Measurements from ENCODE around the gene TMPRSS6. TPM values are rescaled to one million over a fixed set of nuclear protein-coding genes. Genes with fewer than 3 reads are reported as not detected.
A peak's percentile ranks its signal among the peaks of the same experiment; 100 is the strongest.

The TMPRSS6 gene
- total and polyA plus RNA-seq, 3 experiments from 2014 or later = 0.16 to 0.68 (median 0.42) TPM

- peak overlapping the region in 1 of 8 donors; percentile 77 for H3K27ac Mint-ChIP-seq
- no peaks in the 10 kb centered on the region for H3K4me1 ChIP-seq (ENCODE audit: insufficient read depth, low read length)
- H3K27me3 Mint-ChIP-seq = peaks cover 0 to 10% of the 10 kb centered on the region in 2 donors
- no peaks in the 10 kb centered on the region for H3K36me3 ChIP-seq (ENCODE audit: insufficient read depth, low read length)
- H3K36me3 Mint-ChIP-seq = peaks cover 0 to 3% (median 0%) of the 10 kb centered on the region in 3 donors
- no peaks in the 10 kb centered on the region for H3K4me1 Mint-ChIP-seq
- H3K27ac ChIP-seq (ENCODE audit: low read depth, low read length) = no peak overlapping the region
- POLR2A ChIA-PET = no interaction called here
- DNase-seq = no peak
- H3K4me3 ChIP-seq (ENCODE audit: low read length) = no peak overlapping the region
- no peaks in the 10 kb centered on the region for H3K9me3 Mint-ChIP-seq
- no peak overlapping the region for H3K4me3 Mint-ChIP-seq
- H3K9me3 ChIP-seq (ENCODE audit: low read length) = no peaks in the 10 kb centered on the region
- CTCF ChIA-PET = no interaction called here
- H3K27me3 ChIP-seq (ENCODE audit: insufficient read depth, low read length, poor library complexity, severe bottlenecking) = no peaks in the 10 kb centered on the region
Measured at GRCh38 chr22:37030560-37031281, 78.8 kb downstream of the TMPRSS6 start.

DNA sequence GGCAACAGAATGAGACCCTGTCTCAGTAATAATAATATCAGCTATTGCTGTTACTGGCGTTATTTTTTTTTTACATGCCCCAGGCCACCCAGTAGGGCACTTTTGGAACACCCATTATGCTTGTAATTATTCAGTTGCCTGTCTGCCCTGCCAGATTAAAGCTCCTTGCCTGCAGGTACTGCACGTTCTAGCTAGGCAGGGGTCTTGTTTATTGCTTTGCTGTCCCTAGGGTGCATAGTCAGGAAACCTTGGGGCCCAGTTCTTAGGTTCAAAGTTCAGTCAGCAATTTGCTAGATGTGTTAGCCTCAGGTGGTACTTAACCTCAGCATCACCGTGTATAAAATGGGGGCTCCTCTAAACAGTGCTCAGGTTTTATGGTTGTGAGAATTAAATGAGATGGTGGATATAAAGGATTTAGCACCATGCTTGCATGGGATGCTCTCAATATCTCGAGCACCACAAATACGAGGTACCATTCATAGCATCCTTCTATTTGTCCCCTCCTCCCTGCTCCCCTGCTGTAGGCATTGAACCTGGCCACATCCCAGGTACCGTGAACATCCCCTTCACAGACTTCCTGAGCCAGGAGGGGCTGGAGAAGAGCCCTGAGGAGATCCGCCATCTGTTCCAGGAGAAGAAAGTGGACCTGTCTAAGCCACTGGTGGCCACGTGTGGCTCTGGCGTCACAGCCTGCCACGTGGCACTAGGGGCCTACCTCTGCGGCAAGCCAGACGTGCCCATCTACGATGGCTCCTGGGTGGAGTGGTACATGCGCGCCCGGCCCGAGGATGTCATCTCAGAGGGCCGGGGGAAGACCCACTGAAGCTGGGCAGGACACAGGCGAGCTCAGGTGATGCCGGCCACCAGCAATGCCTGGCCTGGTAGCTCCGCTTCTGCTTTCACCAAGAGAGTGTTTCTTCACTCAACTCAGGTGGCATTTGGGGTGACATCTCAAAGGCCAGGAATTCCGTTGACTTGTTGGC, 80.5 kb downstream of the TMPRSS6 start:
- ChIA-PET CTCF (interaction anchor here (1.0 kb wide), 1 partner anchor 11 kb away, joined by 4 read pairs; no protein-coding TSS in a partner anchor), POLR2A (no interaction called here)
- H3K4me3 ChIP-seq (ENCODE audit: low read length) = no peak overlapping the region
- no peaks in the 10 kb centered on the region for H3K36me3 ChIP-seq (ENCODE audit: insufficient read depth, low read length)
- H3K27ac ChIP-seq (ENCODE audit: low read depth, low read length) = no peak overlapping the region
- H3K27ac Mint-ChIP-seq = peak overlapping the region in 1 of 8 donors; percentile 9
- H3K4me3 Mint-ChIP-seq = no peak overlapping the region
- no peaks in the 10 kb centered on the region for H3K9me3 Mint-ChIP-seq
- H3K4me1 ChIP-seq (ENCODE audit: insufficient read depth, low read length) = no peaks in the 10 kb centered on the region
- peaks cover 0 to 3% (median 0%) of the 10 kb centered on the region in 3 donors for H3K36me3 Mint-ChIP-seq
- DNase-seq = no peak
- H3K9me3 ChIP-seq (ENCODE audit: low read length) = no peaks in the 10 kb centered on the region
- no peaks in the 10 kb centered on the region for H3K27me3 ChIP-seq (ENCODE audit: insufficient read depth, low read length, poor library complexity, severe bottlenecking)
- H3K27me3 Mint-ChIP-seq = no peaks in the 10 kb centered on the region
- H3K4me1 Mint-ChIP-seq = no peaks in the 10 kb centered on the region

DNA sequence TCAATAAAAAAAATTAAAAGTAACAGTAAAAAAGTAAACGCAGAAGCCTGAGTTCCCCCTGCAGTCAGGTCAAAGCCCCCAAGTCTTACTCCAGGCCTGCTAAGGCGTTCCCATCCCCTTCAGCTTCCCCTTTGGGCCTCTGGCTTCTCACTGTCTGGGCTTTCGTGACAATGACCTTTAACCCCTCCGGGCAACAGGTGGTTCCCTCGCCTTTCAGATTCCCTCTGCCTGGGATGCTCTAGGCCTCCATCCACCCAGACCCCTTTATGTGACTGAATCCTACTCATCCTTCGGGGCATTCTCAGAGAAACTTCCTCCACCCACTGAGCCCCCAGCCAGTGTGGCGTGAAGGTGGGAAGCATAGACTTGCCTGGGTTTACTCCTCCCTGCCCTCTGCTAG, 82.0 kb downstream of the TMPRSS6 start:
- Histone ChIP-seq H3K27me3 (ENCODE audit: insufficient read depth, low read length, poor library complexity, severe bottlenecking) (no peaks in the 10 kb centered on the region), H3K4me1 (ENCODE audit: insufficient read depth, low read length) (no peaks in the 10 kb centered on the region), H3K9me3 (ENCODE audit: low read length) (no peaks in the 10 kb centered on the region), H3K36me3 (ENCODE audit: insufficient read depth, low read length) (no peaks in the 10 kb centered on the region), H3K4me3 (ENCODE audit: low read length) (no peak overlapping the region), H3K27ac (ENCODE audit: low read depth, low read length) (no peak overlapping the region)
- DNase-seq = no peak
- H3K4me1 Mint-ChIP-seq = no peaks in the 10 kb centered on the region
- H3K9me3 Mint-ChIP-seq = no peaks in the 10 kb centered on the region
- peaks cover 0 to 3% (median 0%) of the 10 kb centered on the region in 3 donors for H3K36me3 Mint-ChIP-seq
- POLR2A ChIA-PET = no interaction called here
- no peak overlapping the region for H3K27ac Mint-ChIP-seq
- no peak overlapping the region for H3K4me3 Mint-ChIP-seq
- no peaks in the 10 kb centered on the region for H3K27me3 Mint-ChIP-seq
- CTCF ChIA-PET = no interaction called here

DNA sequence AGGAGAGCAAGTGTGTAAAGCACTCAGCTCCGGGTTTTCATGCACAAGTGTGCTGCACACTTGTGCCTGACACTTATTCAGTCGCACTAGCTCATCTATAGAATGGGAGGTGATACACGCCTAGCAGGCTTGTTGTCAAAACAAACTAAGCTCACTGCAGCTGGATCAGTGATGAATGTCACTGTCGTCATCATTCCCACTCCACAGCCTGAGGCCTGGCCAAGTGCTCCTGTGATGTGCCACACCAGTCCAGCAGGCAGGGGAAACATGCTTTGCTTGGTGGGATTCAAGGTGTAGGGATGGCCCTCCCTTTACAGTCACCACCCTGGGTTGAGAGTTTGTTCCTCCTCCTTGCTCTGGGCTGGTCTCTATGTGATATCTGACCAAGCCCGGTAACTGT, 83.2 kb downstream of the TMPRSS6 start:
- H3K27ac Mint-ChIP-seq = peak overlapping the region in 1 of 8 donors; percentile 54
- DNase-seq = no peak
- ChIA-PET CTCF (interaction anchor here (1.7 kb wide), 1 partner anchor 105 kb away, joined by 3 read pairs; no protein-coding TSS in a partner anchor), POLR2A (no interaction called here)
- no peaks in the 10 kb centered on the region for H3K4me1 ChIP-seq (ENCODE audit: insufficient read depth, low read length)
- H3K9me3 ChIP-seq (ENCODE audit: low read length) = no peaks in the 10 kb centered on the region
- no peak overlapping the region for H3K4me3 ChIP-seq (ENCODE audit: low read length)
- H3K9me3 Mint-ChIP-seq = no peaks in the 10 kb centered on the region
- H3K27me3 ChIP-seq (ENCODE audit: insufficient read depth, low read length, poor library complexity, severe bottlenecking) = no peaks in the 10 kb centered on the region
- peaks cover 4 to 8% (median 6%) of the 10 kb centered on the region in 3 donors for H3K4me1 Mint-ChIP-seq
- H3K36me3 ChIP-seq (ENCODE audit: insufficient read depth, low read length) = no peaks in the 10 kb centered on the region
- H3K27me3 Mint-ChIP-seq = peaks cover 0 to 1% of the 10 kb centered on the region in 2 donors
- H3K4me3 Mint-ChIP-seq = no peak overlapping the region
- no peak overlapping the region for H3K27ac ChIP-seq (ENCODE audit: low read depth, low read length)
- H3K36me3 Mint-ChIP-seq = peaks cover 0 to 3% (median 0%) of the 10 kb centered on the region in 3 donors

GRCh38 chr22:37025500-37026070, 83.9 kb downstream of the TMPRSS6 start:
- H3K27ac ChIP-seq (ENCODE audit: low read depth, low read length) = no peak overlapping the region
- no peaks in the 10 kb centered on the region for H3K9me3 Mint-ChIP-seq
- no peak overlapping the region for H3K27ac Mint-ChIP-seq
- no peak overlapping the region for H3K4me3 Mint-ChIP-seq
- no peaks in the 10 kb centered on the region for H3K27me3 ChIP-seq (ENCODE audit: insufficient read depth, low read length, poor library complexity, severe bottlenecking)
- H3K4me1 Mint-ChIP-seq = peaks cover 4 to 9% (median 6%) of the 10 kb centered on the region in 3 donors
- no peak overlapping the region for H3K4me3 ChIP-seq (ENCODE audit: low read length)
- no peak for DNase-seq
- H3K4me1 ChIP-seq (ENCODE audit: insufficient read depth, low read length) = no peaks in the 10 kb centered on the region
- no peaks in the 10 kb centered on the region for H3K36me3 ChIP-seq (ENCODE audit: insufficient read depth, low read length)
- peaks cover 0 to 3% (median 0%) of the 10 kb centered on the region in 3 donors for H3K36me3 Mint-ChIP-seq
- H3K9me3 ChIP-seq (ENCODE audit: low read length) = no peaks in the 10 kb centered on the region
- ChIA-PET CTCF (interaction anchor here (1.7 kb wide), 1 partner anchor 105 kb away, joined by 3 read pairs; no protein-coding TSS in a partner anchor), POLR2A (no interaction called here)
- H3K27me3 Mint-ChIP-seq = peaks cover 0 to 1% of the 10 kb centered on the region in 2 donors

DNA sequence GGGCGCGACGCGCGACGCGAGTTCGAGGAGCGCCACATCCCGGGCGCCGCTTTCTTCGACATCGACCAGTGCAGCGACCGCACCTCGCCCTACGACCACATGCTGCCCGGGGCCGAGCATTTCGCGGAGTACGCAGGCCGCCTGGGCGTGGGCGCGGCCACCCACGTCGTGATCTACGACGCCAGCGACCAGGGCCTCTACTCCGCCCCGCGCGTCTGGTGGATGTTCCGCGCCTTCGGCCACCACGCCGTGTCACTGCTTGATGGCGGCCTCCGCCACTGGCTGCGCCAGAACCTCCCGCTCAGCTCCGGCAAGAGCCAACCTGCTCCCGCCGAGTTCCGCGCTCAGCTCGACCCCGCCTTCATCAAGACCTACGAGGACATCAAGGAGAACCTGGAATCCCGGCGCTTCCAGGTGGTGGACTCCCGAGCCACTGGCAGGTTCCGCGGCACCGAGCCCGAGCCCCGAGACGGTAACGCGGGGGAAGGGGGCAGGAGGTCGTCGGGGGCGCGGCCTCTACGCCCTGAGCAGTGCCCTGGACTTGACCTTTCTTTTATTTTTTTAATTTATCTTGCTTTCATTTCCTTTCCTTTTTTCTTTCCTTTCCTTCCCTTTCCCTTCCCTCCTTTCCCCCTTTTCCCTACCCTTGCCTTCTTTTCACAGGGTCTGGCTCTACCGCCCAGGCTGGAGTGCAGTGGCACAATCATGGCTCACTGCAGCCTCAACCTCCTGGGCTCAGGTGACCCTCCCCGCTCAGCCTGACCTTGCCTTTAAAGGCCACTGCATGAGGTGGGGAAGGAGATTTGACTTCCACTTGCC, 85.0 kb downstream of the TMPRSS6 start:
- no peak overlapping the region for H3K4me3 ChIP-seq (ENCODE audit: low read length)
- no peaks in the 10 kb centered on the region for H3K9me3 ChIP-seq (ENCODE audit: low read length)
- H3K27me3 ChIP-seq (ENCODE audit: insufficient read depth, low read length, poor library complexity, severe bottlenecking) = no peaks in the 10 kb centered on the region
- H3K27ac ChIP-seq (ENCODE audit: low read depth, low read length) = no peak overlapping the region
- Mint-ChIP-seq H3K4me1 (peaks cover 12 to 18% (median 14%) of the 10 kb centered on the region in 3 donors), H3K9me3 (no peaks in the 10 kb centered on the region), H3K27me3 (peaks cover 0 to 1% of the 10 kb centered on the region in 2 donors), H3K36me3 (peaks cover 0 to 3% (median 0%) of the 10 kb centered on the region in 3 donors), H3K4me3 (no peak overlapping the region), H3K27ac (peak overlapping the region in 1 of 8 donors; percentile 70)
- CTCF ChIA-PET = no interaction called here
- POLR2A ChIA-PET = no interaction called here
- DNase-seq = no peak
- H3K4me1 ChIP-seq (ENCODE audit: insufficient read depth, low read length) = peaks cover 6% of the 10 kb centered on the region
- no peaks in the 10 kb centered on the region for H3K36me3 ChIP-seq (ENCODE audit: insufficient read depth, low read length)

DNA sequence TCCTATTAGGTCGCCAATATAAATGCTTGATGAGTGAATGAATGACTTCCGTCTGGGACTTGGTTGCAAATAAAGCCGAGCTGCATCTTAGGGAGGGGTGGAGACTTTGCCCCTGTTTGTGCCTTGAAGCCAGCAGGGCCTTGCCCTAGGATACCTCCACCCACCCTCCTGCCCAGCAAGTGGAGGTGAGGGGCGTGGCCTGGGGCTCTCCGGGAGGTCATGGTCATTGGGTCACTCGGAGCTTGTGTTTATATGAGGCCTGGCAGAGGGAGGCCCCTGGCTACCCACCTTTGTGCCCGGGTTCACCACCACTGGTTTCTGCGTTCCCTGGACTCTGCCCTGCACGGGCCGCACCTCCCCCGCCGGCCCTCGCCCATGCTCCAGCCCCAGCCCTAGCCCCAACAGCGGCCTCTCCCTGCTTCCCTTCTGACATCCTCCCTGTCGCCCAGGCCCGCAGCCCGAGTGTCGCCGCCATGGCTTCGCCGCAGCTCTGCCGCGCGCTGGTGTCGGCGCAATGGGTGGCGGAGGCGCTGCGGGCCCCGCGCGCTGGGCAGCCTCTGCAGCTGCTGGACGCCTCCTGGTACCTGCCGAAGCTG, 85.7 kb downstream of the TMPRSS6 start:
- no peak overlapping the region for H3K27ac ChIP-seq (ENCODE audit: low read depth, low read length)
- ChIA-PET POLR2A (no interaction called here), CTCF (no interaction called here)
- H3K4me3 Mint-ChIP-seq = peak overlapping the region in 1 of 7 donors; percentile 16
- no peaks in the 10 kb centered on the region for H3K36me3 ChIP-seq (ENCODE audit: insufficient read depth, low read length)
- H3K4me1 Mint-ChIP-seq = peaks cover 12 to 18% (median 14%) of the 10 kb centered on the region in 3 donors
- H3K4me1 ChIP-seq (ENCODE audit: insufficient read depth, low read length) = peaks cover 6% of the 10 kb centered on the region
- H3K27me3 ChIP-seq (ENCODE audit: insufficient read depth, low read length, poor library complexity, severe bottlenecking) = no peaks in the 10 kb centered on the region
- no peak overlapping the region for H3K27ac Mint-ChIP-seq
- H3K9me3 Mint-ChIP-seq = no peaks in the 10 kb centered on the region
- peaks cover 0 to 3% (median 0%) of the 10 kb centered on the region in 3 donors for H3K36me3 Mint-ChIP-seq
- DNase-seq = no peak
- no peak overlapping the region for H3K4me3 ChIP-seq (ENCODE audit: low read length)
- H3K27me3 Mint-ChIP-seq = peaks cover 0 to 1% of the 10 kb centered on the region in 2 donors
- no peaks in the 10 kb centered on the region for H3K9me3 ChIP-seq (ENCODE audit: low read length)

Data from CD8-positive, alpha-beta memory T cell (primary cell).